Hypothalamus (tissue), 51 donors: Measurements from ENCODE around the gene ZNF710.

Experiments
- DNase-seq, 51 donors: peaks; one replicate each; lab custom pipeline; 2025; lab: John Stamatoyannopoulos, UW

ZNF710 gene

GRCh38 chr15:90036806-90037510 is 35.8 kb downstream of the ZNF710 start:
- no peak for DNase-seq

- no peak for DNase-seq
Observed at GRCh38 chr15:90037511-90037860, 36.4 kb downstream of the ZNF710 start.

- DNase-seq: no peak
Observed at GRCh38 chr15:90037961-90038631, 37.0 kb downstream of the ZNF710 start.

- no peak for DNase-seq
Observed at GRCh38 chr15:90038632-90039095, 37.5 kb downstream of the ZNF710 start.

GRCh38 chr15:90039996-90040395 is 38.9 kb downstream of the ZNF710 start:
- no peak for DNase-seq

- no peak for DNase-seq
Observed at GRCh38 chr15:90040618-90041017, 39.5 kb downstream of the ZNF710 start.

GRCh38 chr15:90042356-90042755 is 41.2 kb downstream of the ZNF710 start:
- DNase-seq: no peak

- peak in 1 of 51 donors; percentile 26 for DNase-seq
Observed at GRCh38 chr15:90042766-90043529, 41.8 kb downstream of the ZNF710 start.

- DNase-seq: no peak
Observed at GRCh38 chr15:90043530-90044010, 42.4 kb downstream of the ZNF710 start.

GRCh38 chr15:90044191-90044590 is 43.1 kb downstream of the ZNF710 start:
- no peak for DNase-seq

- DNase-seq: no peak
Observed at GRCh38 chr15:90044916-90045371, 43.8 kb downstream of the ZNF710 start.

- DNase-seq: no peak
Observed at GRCh38 chr15:90046289-90046688, 45.2 kb downstream of the ZNF710 start.

- no peak for DNase-seq
Observed at GRCh38 chr15:90046911-90047392, 45.8 kb downstream of the ZNF710 start.

GRCh38 chr15:90047956-90048575 is 46.9 kb downstream of the ZNF710 start:
- DNase-seq: peak in 5 of 51 donors; percentile 20 to 45 (median 29)

- no peak for DNase-seq
Observed at GRCh38 chr15:90049030-90049429, 47.9 kb downstream of the ZNF710 start.

GRCh38 chr15:90049666-90050604 is 48.8 kb downstream of the ZNF710 start:
- peak in 2 of 51 donors; percentile 34 to 36 for DNase-seq

GRCh38 chr15:90051874-90052273 is 50.8 kb downstream of the ZNF710 start:
- DNase-seq: no peak

GRCh38 chr15:90053685-90054466 is 52.8 kb downstream of the ZNF710 start:
- DNase-seq: peak in 2 of 51 donors; percentile 16 to 22
